GM13976 (cell line): ENCODE data around the gene AHRR.

Source experiments
- DNase-seq: peaks from one replicate; pipeline ENCODE4 v3.0.0; 2012; ENCODE audit warnings: low spot score
- in situ Hi-C: fragments of 300-500 bp; cut with MboI; formaldehyde crosslinking; loops from one replicate; pipeline ENCODE4 v1.12.0; 2022; ENCODE audit warnings: low sequenced_read_pairs, mixed read lengths, inconsistent platforms; ENCODE audit not compliant: unreplicated experiment
- TF ChIP-seq, protein P1 (sequence below): IDR thresholded peaks from 2 replicates; pipeline ENCODE4 v1.5.1; 2012; ENCODE audit warnings: borderline replicate concordance, mild to moderate bottlenecking; ENCODE audit not compliant: insufficient read depth; ENCODE audit errors: extremely low read depth, missing control alignments, control extremely low read depth

Gene AHRR

DNA sequence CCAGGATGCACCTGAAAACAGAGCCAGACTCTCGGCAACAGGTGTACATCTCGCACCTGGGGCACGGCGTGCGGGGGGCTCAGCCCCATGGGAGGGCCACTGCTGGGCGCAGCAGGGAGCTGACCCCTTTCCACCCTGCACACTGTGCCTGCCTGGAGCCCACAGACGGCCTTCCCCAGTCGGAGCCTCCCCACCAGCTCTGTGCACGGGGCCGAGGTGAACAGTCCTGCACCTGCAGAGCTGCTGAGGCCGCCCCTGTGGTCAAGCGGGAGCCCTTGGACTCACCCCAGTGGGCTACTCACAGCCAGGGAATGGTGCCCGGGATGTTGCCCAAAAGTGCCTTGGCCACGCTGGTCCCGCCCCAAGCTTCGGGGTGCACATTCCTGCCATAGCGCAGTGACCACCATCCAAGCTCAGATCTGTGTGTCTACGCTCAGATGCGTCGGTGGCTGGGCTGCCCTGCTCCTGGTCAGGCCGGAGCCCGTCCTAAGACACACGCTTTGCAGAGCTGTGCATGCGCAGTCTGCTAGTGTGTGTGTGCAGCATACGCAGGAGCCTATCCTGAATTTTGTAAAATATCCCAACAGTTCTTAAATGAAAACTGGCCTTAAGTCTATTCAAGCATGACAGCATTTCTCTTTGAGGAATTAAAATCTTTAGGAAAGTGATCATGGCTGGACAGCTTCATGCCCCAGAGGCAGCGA lies 113.1 kb downstream of the AHRR start:
- no peak for DNase-seq
- in situ Hi-C loops: loop anchor here (10.0 kb wide), 1 partner anchor 120 kb away; no protein-coding TSS in a partner anchor
- TF ChIP-seq, protein P1, sequence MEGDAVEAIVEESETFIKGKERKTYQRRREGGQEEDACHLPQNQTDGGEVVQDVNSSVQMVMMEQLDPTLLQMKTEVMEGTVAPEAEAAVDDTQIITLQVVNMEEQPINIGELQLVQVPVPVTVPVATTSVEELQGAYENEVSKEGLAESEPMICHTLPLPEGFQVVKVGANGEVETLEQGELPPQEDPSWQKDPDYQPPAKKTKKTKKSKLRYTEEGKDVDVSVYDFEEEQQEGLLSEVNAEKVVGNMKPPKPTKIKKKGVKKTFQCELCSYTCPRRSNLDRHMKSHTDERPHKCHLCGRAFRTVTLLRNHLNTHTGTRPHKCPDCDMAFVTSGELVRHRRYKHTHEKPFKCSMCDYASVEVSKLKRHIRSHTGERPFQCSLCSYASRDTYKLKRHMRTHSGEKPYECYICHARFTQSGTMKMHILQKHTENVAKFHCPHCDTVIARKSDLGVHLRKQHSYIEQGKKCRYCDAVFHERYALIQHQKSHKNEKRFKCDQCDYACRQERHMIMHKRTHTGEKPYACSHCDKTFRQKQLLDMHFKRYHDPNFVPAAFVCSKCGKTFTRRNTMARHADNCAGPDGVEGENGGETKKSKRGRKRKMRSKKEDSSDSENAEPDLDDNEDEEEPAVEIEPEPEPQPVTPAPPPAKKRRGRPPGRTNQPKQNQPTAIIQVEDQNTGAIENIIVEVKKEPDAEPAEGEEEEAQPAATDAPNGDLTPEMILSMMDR: no peak

DNA sequence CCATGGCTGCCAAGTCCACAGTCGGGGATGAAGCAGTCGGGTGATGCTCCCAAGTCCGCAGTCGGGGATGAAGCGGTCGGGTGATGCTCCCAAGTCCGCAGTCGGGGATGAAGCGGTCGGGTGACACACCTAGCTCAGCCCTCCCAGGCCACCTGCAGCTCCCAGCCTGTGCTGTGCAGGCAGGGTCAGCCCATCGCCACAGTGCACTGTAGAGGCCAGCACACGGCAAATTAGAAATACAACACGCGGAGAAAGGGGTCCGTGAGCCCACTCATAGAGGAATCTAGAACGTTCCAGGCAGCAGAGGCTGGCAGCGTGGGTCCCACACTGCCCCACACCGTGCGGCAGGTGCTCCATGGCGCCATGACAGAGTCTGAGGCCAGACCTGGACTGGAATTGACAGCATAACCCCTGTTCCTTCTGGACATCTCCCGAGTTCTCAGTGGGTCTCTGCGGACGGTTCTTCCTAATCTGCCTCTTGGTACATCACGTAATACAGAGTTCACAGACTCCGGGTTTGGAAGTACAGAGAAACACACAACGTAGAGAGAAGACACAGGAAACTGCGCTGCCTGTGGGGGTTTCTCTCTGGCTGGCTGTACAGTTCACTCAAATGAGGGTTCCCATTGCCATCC lies 113.8 kb downstream of the AHRR start:
- in situ Hi-C loops: loop anchor here (10.0 kb wide), 1 partner anchor 120 kb away; no protein-coding TSS in a partner anchor
- TF ChIP-seq, protein P1: no peak
- DNase-seq: no peak

DNA sequence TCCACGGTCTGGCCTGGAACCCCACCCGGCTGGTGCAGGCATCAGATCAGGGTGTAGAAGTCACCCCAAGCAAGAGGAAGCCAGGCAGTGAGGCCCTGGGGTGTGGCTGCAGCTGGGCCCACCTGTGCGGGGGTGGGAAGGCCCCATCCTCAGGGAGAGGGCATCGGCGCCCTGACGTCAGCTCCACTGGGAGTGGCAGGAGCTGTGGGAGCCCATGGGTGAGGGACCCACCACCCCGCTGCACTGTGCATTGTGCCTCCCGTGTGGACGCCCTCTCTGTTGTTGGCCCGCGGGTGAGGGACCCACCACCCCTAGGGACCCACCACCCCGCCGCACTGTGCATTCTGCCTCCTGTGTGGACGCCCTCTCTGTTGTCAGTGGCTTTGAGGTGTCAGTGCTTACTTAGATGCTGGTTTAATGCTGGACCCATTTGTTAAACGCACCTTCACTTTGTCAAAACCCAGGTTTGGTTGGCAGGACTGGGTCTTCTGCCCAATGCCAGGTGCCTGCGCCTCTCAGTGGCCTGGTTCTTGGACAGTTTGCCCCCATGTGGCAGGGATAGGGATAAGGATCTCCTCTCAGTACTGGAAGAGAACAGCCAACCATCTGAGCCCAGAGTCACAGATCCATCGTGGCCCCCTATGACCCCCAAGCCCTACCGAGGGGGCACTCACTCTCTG lies 114.6 kb downstream of the AHRR start:
- TF ChIP-seq, protein P1: no peak
- no peak for DNase-seq
- in situ Hi-C loops: loop anchor here (10.0 kb wide), 1 partner anchor 121 kb away; no protein-coding TSS in a partner anchor

DNA sequence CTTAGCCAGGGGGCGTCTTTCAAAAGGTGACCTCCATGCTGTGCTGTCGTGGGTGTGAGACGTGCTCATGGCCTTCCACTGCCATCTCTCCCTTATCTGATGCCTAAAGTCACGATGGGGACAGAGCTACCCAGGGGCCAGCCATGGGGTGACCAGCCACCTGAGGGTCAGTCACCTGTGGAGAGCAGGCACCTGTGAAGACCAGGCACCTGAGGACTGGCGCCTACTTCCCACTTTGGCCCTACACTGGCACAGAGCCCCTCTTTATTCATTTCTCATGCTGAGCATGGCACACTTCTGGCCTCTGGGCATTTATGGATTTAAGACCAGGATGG lies 115.1 kb downstream of the AHRR start:
- DNase-seq: no peak
- in situ Hi-C loops: loop anchor here (10.0 kb wide), 1 partner anchor 122 kb away; no protein-coding TSS in a partner anchor
- TF ChIP-seq, protein P1: no peak

DNA sequence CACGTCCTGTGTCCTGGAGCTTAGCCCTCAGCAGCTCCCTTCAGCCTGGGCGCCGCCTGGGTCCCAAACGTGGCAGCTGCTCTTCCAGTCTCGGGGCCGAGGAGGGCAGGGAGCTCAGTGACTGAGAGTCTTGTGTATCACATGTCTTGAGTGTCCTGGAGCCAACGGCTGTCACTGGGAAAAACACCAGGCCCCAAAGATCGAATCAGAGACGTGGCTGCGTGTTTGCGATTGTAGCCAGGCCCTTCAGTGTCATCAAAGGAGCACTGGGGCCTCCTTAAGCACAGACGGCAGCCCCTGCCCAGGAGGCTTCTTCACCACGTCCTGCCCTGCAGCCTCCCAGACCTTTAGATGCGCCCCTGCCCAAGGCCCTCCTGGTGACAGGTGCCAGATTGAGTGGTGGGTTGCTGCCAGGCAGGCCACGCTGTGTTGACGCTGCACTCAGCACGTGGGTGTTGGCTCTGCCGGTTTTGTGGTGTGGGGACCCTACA lies 115.8 kb downstream of the AHRR start:
- in situ Hi-C loops: loop anchor here (10.0 kb wide), 1 partner anchor 123 kb away; no protein-coding TSS in a partner anchor
- DNase-seq: no peak
- TF ChIP-seq, protein P1: no peak

DNA sequence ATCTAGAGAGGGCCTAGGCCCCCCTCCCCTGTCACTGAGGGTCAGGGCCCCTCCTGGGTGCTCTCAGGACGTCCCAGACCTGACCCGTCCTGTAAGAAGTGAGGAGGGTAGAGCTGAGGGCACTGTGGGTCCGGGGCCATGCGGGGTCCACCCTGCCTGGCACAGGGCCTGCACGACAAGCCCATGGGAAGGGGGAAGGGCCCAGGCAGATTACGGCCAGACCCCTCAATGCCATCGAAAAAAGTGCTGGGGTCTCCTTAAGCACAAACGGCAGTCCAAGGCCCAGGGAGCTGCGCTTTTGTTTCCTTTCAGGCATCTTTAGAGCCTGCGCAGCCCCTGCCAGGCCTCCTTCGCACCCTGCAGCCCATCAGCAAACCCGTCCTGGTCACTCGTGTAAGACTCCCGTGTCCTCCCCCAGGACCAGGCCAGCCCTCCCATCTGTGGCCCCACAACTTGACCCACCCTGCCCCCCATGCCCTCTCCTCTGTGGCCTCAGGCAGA lies 117.0 kb downstream of the AHRR start:
- TF ChIP-seq, protein P1: no peak
- DNase-seq: no peak
- in situ Hi-C loops: loop anchor here (10.0 kb wide), 1 partner anchor 124 kb away; no protein-coding TSS in a partner anchor
